A673 (cell line): ENCODE results near the gene ANKRD2.

Experiments
- CTCF ChIP-seq: fragments of 300-800, 200-600 bp; sonication (generic); conservative IDR thresholded peaks from 2 replicates; pipeline ENCODE4 v1.5.1; 2017; ENCODE audit warnings: low read depth, mild to moderate bottlenecking, antibody characterized with exemption, low read length, moderate library complexity, mixed read lengths
- EZH2 ChIP-seq: fragments of 200-600 bp; sonication (generic); IDR thresholded peaks from 2 replicates; pipeline ENCODE4 v1.6.1; 2017; ENCODE audit warnings: borderline replicate concordance, low read depth, mild to moderate bottlenecking, mixed read lengths, antibody characterized with exemption, low read length; ENCODE audit not compliant: poor library complexity, severe bottlenecking

DNA sequence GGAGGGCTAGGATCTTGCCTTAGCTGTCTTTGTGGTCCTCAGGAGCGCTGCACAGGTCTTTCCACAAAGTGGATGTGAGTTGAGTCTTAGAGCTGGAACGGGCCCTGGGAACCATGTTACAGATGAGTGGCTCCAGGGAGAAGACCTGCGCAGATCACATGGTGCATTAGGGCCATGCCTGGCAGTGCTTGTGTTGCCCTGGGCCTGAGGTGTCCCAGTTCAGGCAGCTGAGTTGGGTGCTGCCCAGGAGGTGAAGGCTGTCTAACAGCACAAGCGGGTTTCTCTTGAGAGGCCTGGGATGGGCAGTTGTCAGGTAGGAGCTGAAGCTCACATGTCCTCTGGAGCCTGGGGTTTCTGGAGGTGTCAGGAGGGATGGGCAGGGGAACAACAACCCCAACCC is 33.7 kb upstream of the ANKRD2 start:
- no peak for TF ChIP-seq EZH2
- TF ChIP-seq CTCF = no peak
